HepG2 (cell line): ENCODE data around the gene XXYLT1. TPM values are rescaled to one million over a fixed set of nuclear protein-coding genes. Genes with fewer than 3 reads are reported as not detected.

Experiments
- ATAC-seq: fragments of 200-7000 bp; cut with Tn5 transposase; 3 replicates; pipeline ENCODE4 v1.9.1; 2020; ENCODE audit warnings: mild to moderate bottlenecking, moderate library complexity
- BruUV-seq: library from RNA; stranded (reverse); fragments of 400-500 nt; replicated peaks from 2 replicates; lab custom pipeline; 2021; lab: Mats Ljungman, UMichigan
- CTCF ChIA-PET: fragments of 300-600 bp; formaldehyde crosslinking; extraction: SDS; loops from one replicate; lab custom pipeline; 2021; ENCODE audit warnings: low total read pairs, inconsistent platforms, low intra/inter-chr PET ratio; lab: Yijun Ruan, JAX
- POLR2A ChIA-PET: fragments of 350-600 bp; sonication (Branson Sonifier 250); formaldehyde crosslinking; loops from one replicate; lab custom pipeline; 2020; ENCODE audit warnings: antibody characterized with exemption, inconsistent platforms; lab: Yijun Ruan, JAX
- DNase-seq: peaks from one replicate; pipeline ENCODE4 v3.0.0-alpha.2; 2015; ENCODE audit warnings: low spot score
- FAIRE-seq: peaks from 3 replicates; lab custom pipeline; 2011; peaks lifted over from hg19 to GRCh38; lab: Jason Lieb, UNC
- H2AFZ ChIP-seq: one replicate; pipeline ENCODE4 v1.6.1; 2011; ENCODE audit warnings: low read length, inconsistent platforms
- H3K27ac ChIP-seq: fragments of 300-600 bp; 3 replicates; pipeline ENCODE4 v1.8.0; 2011; ENCODE audit warnings: mixed run types, mild to moderate bottlenecking, mixed read lengths, low read length, inconsistent platforms; ENCODE audit not compliant: insufficient read depth; ENCODE audit errors: extremely low read length
- H3K27me3 ChIP-seq, 2 experiments: fragments of 200-600 bp in 1 of 2; 2 replicates in 1 of 2; 3 replicates in 1 of 2; pipeline versions ENCODE4 v1.6.0 to v1.8.0; 2011; ENCODE audit warnings: low read length in 2 of 2, mild to moderate bottlenecking in 2 of 2, moderate library complexity in 2 of 2, inconsistent platforms in 1 of 2; ENCODE audit not compliant: insufficient read depth in 2 of 2, control insufficient read depth in 1 of 2
- H3K36me3 ChIP-seq, 2 experiments: fragments of 200-600 bp in 1 of 2; replicated peaks in 1 of 2; 2 replicates in 1 of 2; 3 replicates in 1 of 2; pipeline versions ENCODE4 v1.5.1 to v1.8.0; 2011; ENCODE audit warnings: low read length in 2 of 2, inconsistent platforms in 1 of 2; ENCODE audit not compliant: insufficient read depth in 2 of 2, control insufficient read depth in 1 of 2
- H3K4me1 ChIP-seq: 2 replicates; pipeline ENCODE4 v1.5.1; 2012; ENCODE audit warnings: low read length, inconsistent platforms; ENCODE audit not compliant: insufficient read depth
- H3K4me2 ChIP-seq: 2 replicates; pipeline ENCODE4 v1.6.0; 2011; ENCODE audit warnings: low read depth, low read length, inconsistent platforms
- H3K4me3 ChIP-seq, 3 experiments: fragments of 200-600 bp in 1 of 3; sonication (generic), shearing (Covaris generic) in 1 of 3; replicated peaks in 1 of 3; 2 replicates each; pipeline ENCODE4 v1.5.1; 2011 to 2016; ENCODE audit warnings: low read length in 3 of 3, inconsistent platforms in 2 of 3, low read depth in 2 of 3, mild to moderate bottlenecking in 2 of 3, control low read depth in 1 of 3, mixed read lengths in 1 of 3; ENCODE audit not compliant: insufficient read depth in 1 of 3
- H3K79me2 ChIP-seq: one replicate; pipeline ENCODE4 v1.6.1; 2011; ENCODE audit warnings: low read length, inconsistent platforms; ENCODE audit not compliant: insufficient read depth
- H3K9ac ChIP-seq: 2 replicates; pipeline ENCODE4 v1.6.0; 2011; ENCODE audit warnings: mild to moderate bottlenecking, low read depth, low read length, inconsistent platforms; ENCODE audit not compliant: insufficient read depth
- H3K9me3 ChIP-seq: 2 replicates; pipeline ENCODE4 v1.5.1; 2012; ENCODE audit warnings: mild to moderate bottlenecking, low read length
- H4K20me1 ChIP-seq: 2 replicates; pipeline ENCODE4 v1.6.0; 2011; ENCODE audit warnings: inconsistent platforms, mild to moderate bottlenecking, low read length, moderate library complexity; ENCODE audit not compliant: insufficient read depth
- ERF ChIP-seq: IDR thresholded peaks from 2 replicates; pipeline ENCODE4 v1.6.1; 2018; ENCODE audit warnings: missing biosample characterization, missing genetic modification reagents
- FLYWCH1 ChIP-seq: sonication (generic); formaldehyde crosslinking; IDR thresholded peaks from 2 replicates; pipeline ENCODE4 v1.8.1; 2023; ENCODE audit warnings: mild to moderate bottlenecking, missing genetic modification reagents
- FOXJ3 ChIP-seq: sonication (generic); formaldehyde crosslinking; IDR thresholded peaks from 2 replicates; pipeline ENCODE4 v1.4.0; 2020; ENCODE audit warnings: missing genetic modification reagents, mild to moderate bottlenecking, borderline replicate concordance
- HMG20A ChIP-seq: IDR thresholded peaks from 2 replicates; pipeline ENCODE4 v1.6.1; 2016; ENCODE audit warnings: borderline replicate concordance
- KLF11 ChIP-seq: IDR thresholded peaks from 2 replicates; pipeline ENCODE4 v1.6.1; 2016; ENCODE audit warnings: missing compliant biosample characterization
- NCOA2 ChIP-seq: sonication (generic); formaldehyde crosslinking; IDR thresholded peaks from 2 replicates; pipeline ENCODE4 v1.8.0; 2022; ENCODE audit warnings: inconsistent platforms
- NR2F1 ChIP-seq, 2 experiments: fragments of 450-650 bp in 1 of 2; formaldehyde crosslinking in 1 of 2; IDR thresholded peaks; 2 replicates each; pipeline versions ENCODE4 v1.5.0 to v1.6.1; 2016 to 2020; ENCODE audit warnings: mild to moderate bottlenecking in 1 of 2, missing compliant biosample characterization in 1 of 2, missing genetic modification reagents in 1 of 2, moderate library complexity in 1 of 2
- PCBP2 ChIP-seq: fragments of 200-400 bp; formaldehyde crosslinking; optimal IDR thresholded peaks from 2 replicates; pipeline ENCODE3; 2018; ENCODE audit warnings: low read length, low read depth; ENCODE audit not compliant: poor library complexity, severe bottlenecking
- PHF21A ChIP-seq: sonication (generic); formaldehyde crosslinking; IDR thresholded peaks from 2 replicates; pipeline ENCODE4 v1.5.0; 2020; ENCODE audit warnings: mild to moderate bottlenecking, missing genetic modification reagents
- SIX1 ChIP-seq: sonication (generic); formaldehyde crosslinking; IDR thresholded peaks from 2 replicates; pipeline ENCODE4 v1.4.0; 2020; ENCODE audit warnings: missing genetic modification reagents, borderline replicate concordance
- SOX5 ChIP-seq: IDR thresholded peaks from 2 replicates; pipeline ENCODE4 v1.6.1; 2016; ENCODE audit warnings: borderline replicate concordance
- SOX6 ChIP-seq, 2 experiments: fragments of 450-650 bp in 1 of 2; sonication (generic) in 1 of 2; formaldehyde crosslinking in 1 of 2; IDR thresholded peaks; 2 replicates each; pipeline versions ENCODE4 v1.4.0 to v1.6.1; 2017 to 2020; ENCODE audit warnings: antibody characterized with exemption in 1 of 2, mild to moderate bottlenecking in 1 of 2, missing genetic modification reagents in 1 of 2
- SSRP1 ChIP-seq: IDR thresholded peaks from 2 replicates; pipeline ENCODE4 v1.6.1; 2016; ENCODE audit warnings: control low read depth
- TEAD3 ChIP-seq: optimal IDR thresholded peaks from 2 replicates; pipeline ENCODE3; 2016; ENCODE audit warnings: borderline replicate concordance
- ZEB1 ChIP-seq: IDR thresholded peaks from 2 replicates; pipeline ENCODE4 v1.6.1; 2012; ENCODE audit warnings: mild to moderate bottlenecking, low read depth, inconsistent platforms; ENCODE audit not compliant: insufficient replicate concordance
- ZFY ChIP-seq: sonication (generic); formaldehyde crosslinking; IDR thresholded peaks from 2 replicates; pipeline ENCODE4 v1.4.0; 2020; ENCODE audit warnings: missing genetic modification reagents
- WGBS: methylation state at CpG from one replicate; pipeline ENCODE4 v1.1.6; 2017; ENCODE audit warnings: low lambda C conversion rate; 5-methylcytosine and 5-hydroxymethylcytosine counted together
- in situ Hi-C: cut with HindIII; loops from 2 replicates; pipeline ENCODE4 v1.10.0; 2017; ENCODE audit warnings: low pct_unique_long_range_greater_than_20kb; ENCODE audit not compliant: extremely low pct_ligation_motif_present
- intact Hi-C: fragments of 100-400 bp; cut with micrococcal nuclease; formaldehyde crosslinking; loops from one replicate; pipeline ENCODE4 v1.10.0; 2022; ENCODE audit not compliant: unreplicated experiment
- polyA plus RNA-seq, 8 experiments: library from polyadenylated mRNA; depleted of rRNA in 3 of 8; stranded (reverse) in 7 of 8; unstranded in 1 of 8; fragments of >200 nt; fragmentation: Illumina TruSeq in 4 of 8; extraction: Trizol in 4 of 8; gene quantifications; 2 replicates each; pipeline versions ENCODE4 v1.2.1 to v1.2.3, GENCODE V29; 2011 to 2016; ENCODE audit warnings: low read depth in 4 of 8, missing spikeins in 1 of 8, mixed read lengths in 1 of 8; ENCODE audit not compliant: insufficient read depth in 1 of 8
- total RNA-seq, 5 experiments: library from RNA; depleted of rRNA; stranded (reverse); fragments of >200 nt; fragmentation: Illumina TruSeq; extraction: Trizol; gene quantifications; 2 replicates each; pipeline ENCODE4 v1.2.3, GENCODE V29; 2016; ENCODE audit warnings: low read depth in 1 of 5
- TF ChIP-seq, protein P1 (sequence below): sonication (generic); formaldehyde crosslinking; IDR thresholded peaks from 2 replicates; pipeline ENCODE4 v1.4.0; 2020; ENCODE audit warnings: missing genetic modification reagents, borderline replicate concordance
- TF ChIP-seq, protein P2 (sequence below): sonication (generic); formaldehyde crosslinking; IDR thresholded peaks from 2 replicates; pipeline ENCODE4 v1.4.0; 2020; ENCODE audit warnings: missing genetic modification reagents

Gene XXYLT1
- total and polyA plus RNA-seq, 2 of the 13 experiments (the other 11 are each of a cell fraction or from before 2014, with no cell fraction given): 17.7 to 19.0 TPM

DNA sequence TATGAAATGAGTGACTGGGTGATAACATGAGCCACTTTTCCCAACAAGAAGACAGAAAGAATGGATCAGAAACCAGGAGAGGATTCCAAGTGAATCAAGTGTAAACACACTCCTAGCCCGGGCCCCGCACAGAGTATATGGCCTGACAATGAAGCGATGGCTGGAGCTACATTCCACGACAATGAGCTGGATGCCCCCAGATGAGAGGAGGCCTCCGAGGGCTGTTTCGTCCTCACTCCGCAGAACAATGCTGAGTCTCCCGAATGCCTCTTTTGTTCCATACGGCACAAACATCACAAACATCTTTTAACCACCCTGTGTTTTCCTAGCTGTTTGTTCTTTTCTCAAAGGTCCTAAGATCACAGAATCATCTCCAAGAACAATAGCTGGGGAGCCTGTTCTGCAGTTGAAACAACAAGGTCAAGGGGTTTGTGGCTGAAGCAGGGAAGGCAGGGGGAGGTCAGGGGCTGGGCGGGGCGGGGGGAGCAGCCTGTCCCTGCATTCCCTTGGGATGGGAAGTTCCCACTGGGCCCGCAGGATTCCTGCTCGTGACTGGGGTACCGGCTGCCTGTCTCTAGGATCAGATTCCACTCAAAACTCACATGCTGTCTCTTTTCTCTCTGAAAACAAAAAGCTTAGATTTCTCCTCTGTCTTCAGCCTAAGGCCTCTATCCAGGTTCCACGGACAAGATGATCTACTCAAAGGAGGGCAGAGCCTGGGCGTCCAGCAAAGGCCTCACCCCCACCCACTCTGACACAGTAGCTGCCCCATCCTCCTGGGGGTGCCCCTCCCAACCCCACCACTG lies 151.3 kb downstream of the XXYLT1 start:
- Histone ChIP-seq H2AFZ (no peak overlapping the region), H4K20me1 (no peaks in the 10 kb centered on the region), H3K27ac (peak overlapping the region; percentile 48), H3K4me2 (peak overlapping the region; percentile 61), H3K4me1 (peaks cover 72% of the 10 kb centered on the region), H3K36me3 (no peaks in the 10 kb centered on the region), H3K27me3 (no peaks in the 10 kb centered on the region), H3K4me3 (no peak overlapping the region; a peak in 1 of 6 replicates), H3K9me3 (no peaks in the 10 kb centered on the region), H3K79me2 (no peaks in the 10 kb centered on the region), H3K9ac (no peak overlapping the region; the same call in 1 of the 2 replicates)
- CTCF ChIA-PET: no interaction called here
- DNase-seq: peak; percentile 74
- no TSS peak for BruUV-seq
- WGBS: 15% methylated on average over 11 of the region's 16 CpGs
- FAIRE-seq: peak; percentile 71
- POLR2A ChIA-PET: interaction anchor here (0.6 to 1.3 kb wide), 4 partner anchors 34 to 447 kb away, joined by 3 to 5 read pairs (median 3); partner anchors contain the start of gene LSG1
- intact Hi-C loops (loop anchor here (2.0 kb wide), 2 partner anchors 45 to 139 kb away; no protein-coding TSS in a partner anchor), in situ Hi-C loops (no loop called here)
- ATAC-seq: peak; percentile 88
- TF ChIP-seq TEAD3 (peak; percentile 92), PCBP2 (no peak), SIX1 (CRISPR knock-in tag) (0 out of 2 replicates have a peak, but pooled peaks have one; percentile 16), FLYWCH1 (CRISPR knock-in tag) (no peak), ERF (CRISPR knock-in tag) (peak; percentile 57), KLF11 (CRISPR knock-in tag) (no peak), SSRP1 (no peak), PHF21A (CRISPR knock-in tag) (no peak), ZEB1 (no peak), NR2F1 (CRISPR knock-in tag; IDR thresholded peaks at IDR 0.05) (peak in 1 of 2 experiments; percentile 20; a peak in 1 of 4 replicates), HMG20A (CRISPR knock-in tag) (no peak), FOXJ3 (CRISPR knock-in tag) (no peak), NCOA2 (CRISPR knock-in tag) (no peak), SOX5 (peak; percentile 95), SOX6 (IDR thresholded peaks at IDR 0.05) (no peak), SOX6 (CRISPR knock-in tag; IDR thresholded peaks at IDR 0.05) (peak; percentile 87), ZFY (CRISPR knock-in tag) (0 out of 2 replicates have a peak, but pooled peaks have one; percentile 1)
- TF ChIP-seq, protein P1, sequence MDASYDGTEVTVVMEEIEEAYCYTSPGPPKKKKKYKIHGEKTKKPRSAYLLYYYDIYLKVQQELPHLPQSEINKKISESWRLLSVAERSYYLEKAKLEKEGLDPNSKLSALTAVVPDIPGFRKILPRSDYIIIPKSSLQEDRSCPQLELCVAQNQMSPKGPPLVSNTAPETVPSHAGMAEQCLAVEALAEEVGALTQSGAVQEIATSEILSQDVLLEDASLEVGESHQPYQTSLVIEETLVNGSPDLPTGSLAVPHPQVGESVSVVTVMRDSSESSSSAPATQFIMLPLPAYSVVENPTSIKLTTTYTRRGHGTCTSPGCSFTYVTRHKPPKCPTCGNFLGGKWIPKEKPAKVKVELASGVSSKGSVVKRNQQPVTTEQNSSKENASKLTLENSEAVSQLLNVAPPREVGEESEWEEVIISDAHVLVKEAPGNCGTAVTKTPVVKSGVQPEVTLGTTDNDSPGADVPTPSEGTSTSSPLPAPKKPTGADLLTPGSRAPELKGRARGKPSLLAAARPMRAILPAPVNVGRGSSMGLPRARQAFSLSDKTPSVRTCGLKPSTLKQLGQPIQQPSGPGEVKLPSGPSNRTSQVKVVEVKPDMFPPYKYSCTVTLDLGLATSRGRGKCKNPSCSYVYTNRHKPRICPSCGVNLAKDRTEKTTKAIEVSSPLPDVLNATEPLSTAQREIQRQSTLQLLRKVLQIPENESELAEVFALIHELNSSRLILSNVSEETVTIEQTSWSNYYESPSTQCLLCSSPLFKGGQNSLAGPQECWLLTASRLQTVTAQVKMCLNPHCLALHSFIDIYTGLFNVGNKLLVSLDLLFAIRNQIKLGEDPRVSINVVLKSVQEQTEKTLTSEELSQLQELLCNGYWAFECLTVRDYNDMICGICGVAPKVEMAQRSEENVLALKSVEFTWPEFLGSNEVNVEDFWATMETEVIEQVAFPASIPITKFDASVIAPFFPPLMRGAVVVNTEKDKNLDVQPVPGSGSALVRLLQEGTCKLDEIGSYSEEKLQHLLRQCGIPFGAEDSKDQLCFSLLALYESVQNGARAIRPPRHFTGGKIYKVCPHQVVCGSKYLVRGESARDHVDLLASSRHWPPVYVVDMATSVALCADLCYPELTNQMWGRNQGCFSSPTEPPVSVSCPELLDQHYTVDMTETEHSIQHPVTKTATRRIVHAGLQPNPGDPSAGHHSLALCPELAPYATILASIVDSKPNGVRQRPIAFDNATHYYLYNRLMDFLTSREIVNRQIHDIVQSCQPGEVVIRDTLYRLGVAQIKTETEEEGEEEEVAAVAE (CRISPR knock-in tag): no peak
- TF ChIP-seq, protein P2, sequence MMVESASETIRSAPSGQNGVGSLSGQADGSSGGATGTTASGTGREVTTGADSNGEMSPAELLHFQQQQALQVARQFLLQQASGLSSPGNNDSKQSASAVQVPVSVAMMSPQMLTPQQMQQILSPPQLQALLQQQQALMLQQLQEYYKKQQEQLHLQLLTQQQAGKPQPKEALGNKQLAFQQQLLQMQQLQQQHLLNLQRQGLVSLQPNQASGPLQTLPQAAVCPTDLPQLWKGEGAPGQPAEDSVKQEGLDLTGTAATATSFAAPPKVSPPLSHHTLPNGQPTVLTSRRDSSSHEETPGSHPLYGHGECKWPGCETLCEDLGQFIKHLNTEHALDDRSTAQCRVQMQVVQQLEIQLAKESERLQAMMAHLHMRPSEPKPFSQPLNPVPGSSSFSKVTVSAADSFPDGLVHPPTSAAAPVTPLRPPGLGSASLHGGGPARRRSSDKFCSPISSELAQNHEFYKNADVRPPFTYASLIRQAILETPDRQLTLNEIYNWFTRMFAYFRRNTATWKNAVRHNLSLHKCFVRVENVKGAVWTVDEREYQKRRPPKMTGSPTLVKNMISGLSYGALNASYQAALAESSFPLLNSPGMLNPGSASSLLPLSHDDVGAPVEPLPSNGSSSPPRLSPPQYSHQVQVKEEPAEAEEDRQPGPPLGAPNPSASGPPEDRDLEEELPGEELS: peak; percentile 61
